HG03442 (cell line): ENCODE data around the gene CEBPZOS.

Experiments
- ATAC-seq: cut with Tn5 transposase; IDR thresholded peaks from one replicate; pipeline ENCODE4 v1.9.1; 2021; ENCODE audit warnings: mild to moderate bottlenecking, moderate library complexity; ENCODE audit not compliant: unreplicated experiment

Gene CEBPZOS

DNA sequence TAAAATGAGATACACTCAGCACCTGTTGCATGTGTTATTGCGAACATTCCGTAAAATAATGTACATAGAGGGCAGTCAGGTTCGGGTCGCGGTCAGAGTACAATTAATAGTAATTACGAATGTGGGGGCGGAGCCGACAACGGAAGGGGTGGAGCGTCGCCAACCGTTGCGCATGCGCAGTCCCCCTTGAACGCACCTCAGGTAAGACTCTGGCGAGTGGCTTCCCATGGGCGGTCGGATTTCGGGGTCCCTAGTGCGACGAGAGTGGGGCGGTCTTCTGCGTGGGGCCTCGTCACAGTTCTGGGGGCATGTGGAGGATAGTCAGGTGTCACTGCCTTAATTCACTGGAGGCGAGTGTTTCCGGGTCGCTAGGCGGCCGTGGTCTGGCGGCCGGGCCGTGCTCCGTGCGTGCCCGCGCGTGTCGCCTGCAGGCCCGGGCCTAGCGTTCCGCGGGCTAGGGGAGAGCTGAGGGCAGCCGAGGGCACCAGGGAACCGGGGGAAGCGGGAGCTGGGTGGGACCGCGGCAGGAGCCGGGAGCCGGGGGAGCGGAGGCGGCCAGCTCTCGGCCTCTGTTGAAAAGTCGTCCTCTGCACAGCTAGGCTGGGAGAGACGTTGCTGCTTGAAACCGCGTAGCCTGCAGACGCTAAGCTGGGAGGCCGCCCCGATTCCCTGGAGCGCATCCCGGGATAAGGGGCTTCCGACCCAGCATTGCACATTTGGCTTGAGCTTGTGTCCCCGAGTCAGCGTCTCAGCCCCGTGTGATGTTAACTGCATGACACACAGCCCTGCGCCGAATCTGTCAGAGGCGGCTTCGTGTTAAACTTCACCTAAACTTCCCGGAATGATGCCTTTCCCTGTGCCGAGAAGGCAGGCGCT, at the start of gene CEBPZOS:
TSS of gene CEBPZOS (plus strand) at position 177 of the 876 bp plus-strand sequence. CDS start 3,209 bp downstream, outside the sequence.
- ATAC-seq = peak; percentile 67

DNA sequence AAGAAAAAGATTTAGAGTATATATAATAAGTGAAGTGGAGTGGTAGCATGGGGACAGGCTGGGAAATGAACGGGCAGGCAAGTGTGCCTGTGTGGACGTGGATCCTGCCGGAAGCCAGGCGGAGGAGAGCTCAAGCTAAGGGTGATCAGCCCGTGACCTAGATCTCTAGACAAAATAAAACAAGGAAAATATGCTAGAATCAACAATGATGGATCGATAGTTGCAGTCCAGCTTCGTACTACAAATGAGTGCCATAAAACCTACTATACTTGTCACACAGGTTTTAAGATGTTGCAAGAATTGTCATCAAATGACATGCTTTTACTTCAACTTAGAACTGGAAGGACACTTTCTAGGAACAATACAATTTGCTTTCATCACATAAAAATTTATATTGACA, 48.0 kb upstream of the CEBPZOS start:
- no peak for ATAC-seq

- no peak for ATAC-seq
Observed at GRCh38 chr2:37149626-37150322, 46.5 kb upstream of the CEBPZOS start.

DNA sequence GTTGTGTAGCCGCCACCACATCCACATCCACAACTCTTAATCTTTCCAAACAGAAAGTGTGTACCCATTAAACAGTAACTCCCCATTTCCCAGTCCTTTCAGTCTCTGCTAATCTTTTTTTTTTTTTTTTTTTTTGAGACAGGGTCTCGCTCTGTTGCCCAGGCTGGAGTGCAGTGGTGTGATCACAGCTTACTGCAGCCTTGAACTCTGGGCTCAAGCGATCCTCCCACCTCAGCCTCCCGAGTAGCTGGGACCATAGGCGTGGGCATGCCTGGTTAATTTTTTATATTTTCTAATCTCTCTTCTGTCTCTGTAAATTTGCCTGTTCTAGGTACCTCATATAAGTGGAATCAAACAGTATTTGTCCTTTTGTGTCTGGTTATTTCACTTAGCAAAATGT, 43.1 kb upstream of the CEBPZOS start:
- no peak for ATAC-seq

DNA sequence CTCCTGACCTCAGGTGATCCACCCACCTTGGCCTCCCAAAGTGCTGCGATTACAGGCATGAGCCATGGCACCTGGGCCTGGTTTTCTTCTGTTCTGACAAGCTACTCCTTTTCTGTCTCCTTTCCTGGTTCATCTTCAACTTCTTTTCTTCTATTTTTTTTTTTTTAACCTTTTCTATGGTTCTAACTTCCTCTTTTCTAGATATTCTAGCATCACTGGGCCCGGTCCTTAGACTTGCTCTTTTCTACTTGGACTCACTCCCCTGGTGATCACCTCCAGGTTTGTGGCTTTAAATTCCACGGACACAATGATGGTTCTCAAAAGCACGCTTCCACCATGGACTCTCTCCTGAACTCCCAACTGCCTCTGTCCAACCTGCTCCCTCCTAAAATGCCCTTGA, 41.5 kb upstream of the CEBPZOS start:
- no peak for ATAC-seq

GRCh38 chr2:37156071-37156856, 40.0 kb upstream of the CEBPZOS start:
- ATAC-seq = no peak

GRCh38 chr2:37156857-37157714, 39.2 kb upstream of the CEBPZOS start, which contains the start of gene EIF2AK2:
EIF2AK2 (minus strand) TSS chr2:37156980; CDS start chr2:37147806, 9,174 bp downstream.
- peak; percentile 86 for ATAC-seq

- ATAC-seq = no peak
Observed at GRCh38 chr2:37164757-37165156, 31.5 kb upstream of the CEBPZOS start.

DNA sequence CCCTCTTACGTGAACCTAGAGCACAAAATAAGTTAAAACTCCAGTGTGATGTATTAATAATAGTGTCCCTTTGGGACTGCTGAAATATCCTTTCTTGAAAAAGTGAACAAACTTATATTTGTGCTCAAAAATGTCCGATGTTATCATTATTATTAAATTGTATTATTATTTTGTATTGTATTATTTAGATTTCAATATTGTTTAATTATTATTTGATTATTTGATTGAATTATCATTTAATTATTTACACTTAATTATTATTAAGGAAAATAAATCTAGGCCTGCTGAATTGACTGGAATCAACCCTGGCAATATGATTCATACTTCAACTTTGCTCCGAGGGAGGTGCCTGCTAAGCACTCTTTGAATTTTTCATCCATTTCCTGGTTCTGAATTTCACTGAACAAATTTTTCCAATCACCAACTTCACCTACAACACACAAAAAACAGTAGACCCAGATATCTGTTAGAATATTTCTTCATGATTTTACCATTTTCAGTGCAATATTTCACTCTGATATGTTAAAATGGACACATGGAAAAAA, 28.6 kb upstream of the CEBPZOS start:
- no peak for ATAC-seq

DNA sequence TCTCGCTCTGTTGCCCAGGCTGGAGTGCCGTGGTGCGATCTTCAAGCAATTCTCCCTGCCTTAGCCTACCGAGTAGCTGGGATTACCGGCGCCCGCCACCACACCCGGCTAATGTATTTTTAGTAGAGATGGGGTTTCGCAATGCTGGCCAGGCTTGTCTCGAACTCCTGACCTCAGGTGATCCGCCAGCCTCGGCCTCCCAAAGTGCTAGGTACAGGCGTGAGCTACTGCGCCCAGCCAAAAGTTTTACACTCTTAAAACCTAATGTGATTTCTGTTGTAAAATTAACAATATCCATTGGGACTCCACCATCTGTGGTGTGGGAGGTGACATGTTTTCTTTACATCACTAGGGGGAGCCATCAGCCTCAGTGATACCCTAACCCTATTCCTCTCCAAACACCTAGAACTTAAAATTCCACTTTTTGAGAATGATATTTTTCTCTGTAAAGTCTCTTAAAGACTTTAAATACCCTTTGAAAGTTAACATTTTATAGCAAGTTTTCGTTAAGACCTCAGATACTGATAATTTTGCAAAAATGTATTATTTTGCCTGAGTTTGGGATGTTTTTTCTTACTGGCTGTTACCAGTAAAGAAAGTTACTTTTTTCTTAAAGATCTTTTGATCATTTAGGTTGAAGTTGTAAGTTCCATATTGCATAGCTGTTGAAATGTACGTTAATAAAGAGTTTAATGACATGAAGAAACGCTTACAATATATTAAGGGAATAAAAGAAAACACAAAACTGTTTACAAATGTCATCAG, 27.9 kb upstream of the CEBPZOS start:
- peak; percentile 52 for ATAC-seq

- no peak for ATAC-seq
Observed at GRCh38 chr2:37171624-37171950, 24.7 kb upstream of the CEBPZOS start.

GRCh38 chr2:37173741-37174140, 22.6 kb upstream of the CEBPZOS start:
- no peak for ATAC-seq

DNA sequence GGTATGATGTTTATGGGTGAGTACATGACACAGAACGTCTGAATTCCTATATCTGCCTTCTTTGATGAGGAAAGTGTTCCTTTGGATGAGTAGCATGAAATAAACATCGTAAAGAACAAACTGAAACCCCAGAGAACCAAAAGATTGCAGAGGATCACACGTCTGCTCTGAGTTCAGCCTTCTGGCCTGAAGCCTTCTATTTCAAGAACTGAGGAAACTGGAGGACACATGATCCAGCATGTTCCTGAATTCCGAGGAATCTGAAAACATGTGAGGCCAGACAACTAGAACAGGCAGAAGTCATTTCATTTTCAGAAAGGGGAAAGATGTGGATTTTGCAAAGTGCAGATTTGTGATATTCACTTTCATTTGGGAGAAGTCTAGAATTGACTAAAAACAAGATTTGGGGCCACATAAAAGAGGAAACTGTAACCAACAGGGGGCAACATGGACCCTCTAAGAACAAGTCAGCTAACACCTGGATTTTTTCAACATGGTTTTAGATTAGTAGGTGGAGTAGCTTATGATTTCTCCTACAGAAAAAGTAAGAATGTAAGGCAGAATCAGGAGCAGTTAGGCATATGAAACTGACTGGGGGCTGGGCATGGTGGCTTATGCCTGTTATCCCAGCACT, 16.2 kb upstream of the CEBPZOS start:
- ATAC-seq = no peak

DNA sequence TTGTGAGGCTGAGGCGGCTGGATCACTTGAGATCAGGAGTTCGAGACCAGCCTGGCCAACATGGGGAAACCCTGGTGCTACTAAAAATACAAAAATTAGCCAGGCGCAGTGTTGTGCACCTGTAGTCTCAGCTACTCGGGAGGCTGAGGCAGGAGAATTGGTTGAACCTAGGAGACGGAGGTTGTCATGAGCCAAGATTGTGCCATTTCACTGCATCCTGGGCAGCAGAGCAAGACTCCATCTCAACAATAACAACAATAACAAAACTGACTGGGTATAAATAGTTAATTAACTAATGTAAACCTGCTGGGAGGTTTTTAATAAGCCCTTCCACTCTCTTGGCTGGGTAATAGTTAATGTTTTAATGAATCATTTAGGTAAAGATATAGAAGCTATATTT, 15.7 kb upstream of the CEBPZOS start:
- no peak for ATAC-seq

GRCh38 chr2:37181726-37182684, 14.3 kb upstream of the CEBPZOS start:
- ATAC-seq = no peak

- ATAC-seq = no peak
Observed at GRCh38 chr2:37188570-37188969, 7.7 kb upstream of the CEBPZOS start, which contains the start of gene SULT6B1. SULT6B1 (minus strand) TSS chr2:37188670; CDS start chr2:37188640, 30 bp downstream.

GRCh38 chr2:37189452-37190153, 6.7 kb upstream of the CEBPZOS start:
- ATAC-seq = no peak
